T-helper 17 cell (primary cell): Measurements from ENCODE around the gene RNF208. TPM values are rescaled to one million over a fixed set of nuclear protein-coding genes. Genes with fewer than 3 reads are reported as not detected.
A peak's percentile ranks its signal among the peaks of the same experiment; 100 is the strongest.

ENCODE experiments used
- ATAC-seq: fragments of 150-1000 bp; cut with Tn5 transposase; 2 replicates; pipeline ENCODE4 v1.10.0; 2021; ENCODE audit warnings: mild to moderate bottlenecking, moderate library complexity
- DNase-seq, 3 donors: peaks; one replicate each; pipeline versions ENCODE4 v3.0.0 to v3.0.0-alpha.2; 2020 to 2021
- H3K9me3 ChIP-seq: one replicate; pipeline ENCODE4 v1.7.0; 2013; ENCODE audit warnings: low read length, mild to moderate bottlenecking; ENCODE audit not compliant: control insufficient read depth, poor library complexity, severe bottlenecking
- H3K27ac Mint-ChIP-seq: one replicate; pipeline ENCODE4 v1.8.0; 2022; ENCODE audit warnings: mild to moderate bottlenecking, moderate library complexity, mixed read lengths
- H3K27me3 Mint-ChIP-seq: one replicate; pipeline ENCODE4 v1.8.0; 2022; ENCODE audit warnings: mixed read lengths
- H3K36me3 Mint-ChIP-seq: one replicate; pipeline ENCODE4 v1.8.0; 2022; ENCODE audit warnings: low read depth, mixed read lengths
- H3K4me1 Mint-ChIP-seq: one replicate; pipeline ENCODE4 v1.8.0; 2022; ENCODE audit warnings: mild to moderate bottlenecking, mixed read lengths
- H3K4me3 Mint-ChIP-seq: one replicate; pipeline ENCODE4 v1.8.0; 2022; ENCODE audit warnings: mild to moderate bottlenecking, moderate library complexity, mixed read lengths
- total RNA-seq, 4 donors: library from RNA in 2 of 4; stranded (reverse) in 2 of 4; gene quantifications; one replicate each; pipeline ENCODE4 v1.2.3 and lab custom pipeline; 2022 to 2026

RNF208 gene
- total RNA-seq, 2 donors from 2014 or later, result 1.2 to 5.3 TPM

GRCh38 chr9:137211532-137211931 lies 10.5 kb downstream of the RNF208 start:
- Mint-ChIP-seq H3K36me3 (peaks cover 5% of the 10 kb centered on the region), H3K4me3 (no peak overlapping the region), H3K27me3 (no peaks in the 10 kb centered on the region), H3K4me1 (peaks cover 12% of the 10 kb centered on the region), H3K27ac (peak overlapping the region; percentile 68)
- DNase-seq, result no peak
- no peak for ATAC-seq
- H3K9me3 ChIP-seq, result no peaks in the 10 kb centered on the region

- peaks cover 29% of the 10 kb centered on the region for H3K4me1 Mint-ChIP-seq
- ATAC-seq (no peak), DNase-seq (no peak)
- peak overlapping the region; percentile 91 for H3K4me3 Mint-ChIP-seq
- H3K27me3 Mint-ChIP-seq, result no peaks in the 10 kb centered on the region
- no peaks in the 10 kb centered on the region for H3K9me3 ChIP-seq
- H3K27ac Mint-ChIP-seq, result peak overlapping the region; percentile 93
- H3K36me3 Mint-ChIP-seq, result peaks cover 5% of the 10 kb centered on the region
These were observed 15.4 kb downstream of the RNF208 start for GRCh38 chr9:137206602-137207001.

DNA sequence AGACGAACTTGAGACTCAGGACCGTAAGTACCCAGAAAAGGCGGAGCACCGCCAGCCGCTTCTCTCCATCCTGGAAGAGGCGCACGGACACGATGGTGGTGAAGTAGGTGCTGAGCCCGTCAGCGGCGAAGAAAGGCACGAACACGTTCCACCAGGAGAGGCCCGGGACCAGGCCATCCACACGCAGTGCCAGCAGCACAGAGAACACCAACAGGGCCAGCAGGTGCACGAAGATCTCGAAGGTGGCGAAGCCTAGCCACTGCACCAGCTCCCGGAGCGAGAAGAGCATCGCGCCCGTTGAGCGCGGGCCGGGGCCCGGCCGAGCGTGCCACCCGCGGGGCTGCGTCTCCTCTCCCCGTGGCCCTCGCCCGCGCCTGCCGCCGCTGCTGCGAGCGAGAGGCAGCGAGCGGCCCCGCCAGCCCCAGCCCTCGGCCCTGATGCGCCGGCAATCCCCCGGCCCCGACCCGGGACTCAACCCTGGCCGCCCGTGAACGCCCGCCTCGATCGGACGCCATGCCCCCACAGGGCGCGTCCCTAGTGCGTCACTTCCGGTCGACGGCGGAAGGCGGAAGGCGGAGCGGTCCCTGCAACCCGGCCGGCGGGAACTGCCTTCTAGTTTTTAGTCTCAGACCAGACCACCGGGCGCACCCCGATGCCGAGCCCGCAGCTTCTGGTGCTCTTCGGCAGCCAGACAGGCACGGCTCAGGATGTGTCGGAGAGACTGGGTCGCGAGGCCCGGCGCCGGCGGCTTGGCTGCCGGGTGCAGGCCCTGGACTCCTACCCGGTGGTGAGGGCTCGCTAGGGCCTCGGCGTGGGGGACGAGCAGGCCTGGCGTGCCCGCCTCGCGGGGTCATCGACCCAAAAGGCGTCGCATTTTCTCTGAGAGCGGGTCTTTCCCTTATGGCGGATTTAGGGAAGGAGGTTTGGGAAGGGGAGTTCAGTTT lies 16.6 kb downstream of the RNF208 start, which contains the start of the genes NDOR1 and TMEM203:
Gene NDOR1, plus strand, starts transcription at position 575 of the 944 bp plus-strand sequence. Its CDS starts 78 bp downstream, at position 653.
Gene TMEM203, minus strand, starts transcription at position 523 of the 944 bp plus-strand sequence. Its CDS starts 234 bp downstream, at position 289.
- peaks cover 5% of the 10 kb centered on the region for H3K36me3 Mint-ChIP-seq
- ATAC-seq, result peak; percentile 53
- DNase-seq, result peak; percentile 86 to 93 (median 88)
- no peaks in the 10 kb centered on the region for H3K9me3 ChIP-seq
- H3K4me3 Mint-ChIP-seq, result peak within 1 kb of the TSS; percentile 91
- H3K27ac Mint-ChIP-seq, result peak within 1 kb of the TSS; percentile 93
- H3K27me3 Mint-ChIP-seq, result no peaks in the 10 kb centered on the region
- H3K4me1 Mint-ChIP-seq, result peaks cover 36% of the 10 kb centered on the region

DNA sequence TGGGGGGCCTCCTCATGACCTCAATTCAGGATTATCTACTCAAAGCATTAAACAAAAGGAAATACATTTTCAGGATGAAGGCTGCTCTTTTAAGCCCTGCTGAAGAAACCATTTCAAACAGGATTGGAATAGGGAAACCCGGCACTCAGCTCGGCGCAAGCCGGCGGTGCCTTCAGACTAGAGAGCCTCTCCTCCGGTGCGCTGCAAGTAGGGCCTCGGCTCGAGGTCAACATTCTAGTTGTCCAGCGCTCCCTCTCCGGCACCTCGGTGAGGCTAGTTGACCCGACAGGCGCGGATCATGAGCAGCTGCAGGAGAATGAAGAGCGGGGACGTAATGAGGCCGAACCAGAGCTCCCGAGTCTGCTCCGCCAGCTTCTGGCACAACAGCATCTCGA lies 17.3 kb downstream of the RNF208 start:
- Mint-ChIP-seq H3K4me3 (peak overlapping the region; percentile 91), H3K27ac (peak overlapping the region; percentile 93), H3K4me1 (peaks cover 36% of the 10 kb centered on the region), H3K36me3 (peaks cover 5% of the 10 kb centered on the region), H3K27me3 (no peaks in the 10 kb centered on the region)
- DNase-seq, result no peak
- H3K9me3 ChIP-seq, result no peaks in the 10 kb centered on the region
- ATAC-seq, result no peak

DNA sequence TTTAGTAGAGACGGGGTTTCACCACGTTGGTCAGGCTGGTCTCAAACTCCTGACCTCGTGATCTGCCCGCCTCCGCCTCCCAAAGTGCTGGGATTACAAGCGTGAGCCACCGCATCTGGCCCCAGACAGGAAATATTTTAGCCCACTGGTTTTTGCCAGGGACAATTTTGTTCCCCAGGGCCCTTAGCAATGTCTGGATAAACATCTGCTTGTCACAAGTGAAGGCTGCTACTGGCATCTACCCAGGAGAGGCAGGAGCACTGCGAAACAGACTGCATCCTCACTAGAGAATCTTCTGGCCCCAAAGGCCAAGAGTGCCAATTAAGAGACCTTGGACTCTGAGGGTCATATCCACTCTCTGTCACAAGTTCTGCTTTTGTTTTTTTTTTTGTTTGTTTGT lies 19.1 kb downstream of the RNF208 start:
- DNase-seq (no peak), ATAC-seq (no peak)
- H3K36me3 Mint-ChIP-seq, result peaks cover 5% of the 10 kb centered on the region
- peak overlapping the region; percentile 61 for H3K27ac Mint-ChIP-seq
- peaks cover 36% of the 10 kb centered on the region for H3K4me1 Mint-ChIP-seq
- no peaks in the 10 kb centered on the region for H3K9me3 ChIP-seq
- H3K4me3 Mint-ChIP-seq, result no peak overlapping the region
- H3K27me3 Mint-ChIP-seq, result no peaks in the 10 kb centered on the region

- Mint-ChIP-seq H3K4me1 (peaks cover 24% of the 10 kb centered on the region), H3K27ac (peak overlapping the region; percentile 79), H3K36me3 (no peaks in the 10 kb centered on the region), H3K4me3 (peak overlapping the region; percentile 91), H3K27me3 (no peaks in the 10 kb centered on the region)
- H3K9me3 ChIP-seq, result no peaks in the 10 kb centered on the region
- no peak for DNase-seq
- no peak for ATAC-seq
These were observed 20.7 kb downstream of the RNF208 start for GRCh38 chr9:137201205-137201868.

- Mint-ChIP-seq H3K4me3 (peak within 1 kb of the TSS; percentile 91), H3K36me3 (no peaks in the 10 kb centered on the region), H3K27ac (peak within 1 kb of the TSS; percentile 79), H3K27me3 (no peaks in the 10 kb centered on the region), H3K4me1 (peaks cover 19% of the 10 kb centered on the region)
- peak; percentile 97 for ATAC-seq
- DNase-seq, result peak; percentile 96 to 97 (median 96)
- H3K9me3 ChIP-seq, result no peaks in the 10 kb centered on the region
These were observed 21.5 kb downstream of the RNF208 start, which contains the start of gene TPRN for GRCh38 chr9:137200311-137201204. Gene TPRN (minus strand): TSS chr9:137200741. CDS start chr9:137200711, 30 bp downstream.

DNA sequence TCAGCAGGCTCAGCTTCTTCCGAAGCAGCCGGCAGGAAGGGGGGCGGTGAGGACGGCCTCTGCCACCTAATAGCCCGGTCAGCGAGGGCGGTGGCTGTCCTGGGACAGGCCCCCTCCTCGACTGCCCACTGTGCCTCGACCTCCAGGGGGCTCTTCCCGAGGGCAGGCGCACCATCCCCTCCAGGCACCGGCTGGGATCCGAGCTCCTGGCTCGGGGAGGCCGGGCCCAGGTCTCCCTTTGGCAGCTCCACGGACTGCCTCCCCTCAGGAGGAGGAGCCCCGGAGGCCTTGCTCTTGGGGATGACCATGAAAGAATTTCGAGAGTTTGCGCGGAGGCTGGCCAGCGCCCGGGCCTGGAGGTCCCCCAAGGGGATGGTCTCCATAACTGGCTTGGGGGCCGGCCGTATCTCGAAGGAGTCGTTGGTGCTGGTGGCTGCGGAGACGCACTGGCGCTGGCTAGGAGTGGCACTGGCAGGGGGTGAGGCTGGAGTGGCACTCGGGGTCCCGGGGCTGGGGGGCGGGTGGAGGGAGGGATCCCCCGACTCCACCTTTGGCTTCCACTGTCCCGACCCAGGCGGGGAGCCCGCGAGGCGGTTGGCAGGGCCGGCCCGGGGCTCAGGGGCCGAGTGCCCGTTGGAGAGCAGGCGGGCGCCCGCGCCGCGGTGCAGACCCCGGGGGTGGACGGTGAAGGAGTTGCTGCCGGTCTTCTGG lies 22.5 kb downstream of the RNF208 start:
- no peak for ATAC-seq
- no peaks in the 10 kb centered on the region for H3K36me3 Mint-ChIP-seq
- H3K9me3 ChIP-seq, result no peaks in the 10 kb centered on the region
- no peak overlapping the region for H3K27ac Mint-ChIP-seq
- peaks cover 17% of the 10 kb centered on the region for H3K4me1 Mint-ChIP-seq
- no peak for DNase-seq
- no peaks in the 10 kb centered on the region for H3K27me3 Mint-ChIP-seq
- H3K4me3 Mint-ChIP-seq, result peak overlapping the region; percentile 86

- H3K36me3 Mint-ChIP-seq, result no peaks in the 10 kb centered on the region
These were observed 23.1 kb downstream of the RNF208 start for GRCh38 chr9:137198902-137199283.

GRCh38 chr9:137198051-137198901 lies 23.8 kb downstream of the RNF208 start:
- Mint-ChIP-seq H3K36me3 (no peaks in the 10 kb centered on the region), H3K4me3 (peak overlapping the region; percentile 1), H3K27me3 (no peaks in the 10 kb centered on the region), H3K4me1 (peaks cover 16% of the 10 kb centered on the region), H3K27ac (no peak overlapping the region)
- no peaks in the 10 kb centered on the region for H3K9me3 ChIP-seq
- DNase-seq, result no peak
- no peak for ATAC-seq

More at GRCh38 chr9:137198902-137199283, 23.1 kb downstream of the RNF208 start:
- H3K4me1 Mint-ChIP-seq, result peaks cover 16% of the 10 kb centered on the region
- ATAC-seq (no peak), DNase-seq (no peak)
- H3K27me3 Mint-ChIP-seq, result no peaks in the 10 kb centered on the region
- no peak overlapping the region for H3K27ac Mint-ChIP-seq
- H3K4me3 Mint-ChIP-seq, result peak overlapping the region; percentile 1
- no peaks in the 10 kb centered on the region for H3K9me3 ChIP-seq

DNA sequence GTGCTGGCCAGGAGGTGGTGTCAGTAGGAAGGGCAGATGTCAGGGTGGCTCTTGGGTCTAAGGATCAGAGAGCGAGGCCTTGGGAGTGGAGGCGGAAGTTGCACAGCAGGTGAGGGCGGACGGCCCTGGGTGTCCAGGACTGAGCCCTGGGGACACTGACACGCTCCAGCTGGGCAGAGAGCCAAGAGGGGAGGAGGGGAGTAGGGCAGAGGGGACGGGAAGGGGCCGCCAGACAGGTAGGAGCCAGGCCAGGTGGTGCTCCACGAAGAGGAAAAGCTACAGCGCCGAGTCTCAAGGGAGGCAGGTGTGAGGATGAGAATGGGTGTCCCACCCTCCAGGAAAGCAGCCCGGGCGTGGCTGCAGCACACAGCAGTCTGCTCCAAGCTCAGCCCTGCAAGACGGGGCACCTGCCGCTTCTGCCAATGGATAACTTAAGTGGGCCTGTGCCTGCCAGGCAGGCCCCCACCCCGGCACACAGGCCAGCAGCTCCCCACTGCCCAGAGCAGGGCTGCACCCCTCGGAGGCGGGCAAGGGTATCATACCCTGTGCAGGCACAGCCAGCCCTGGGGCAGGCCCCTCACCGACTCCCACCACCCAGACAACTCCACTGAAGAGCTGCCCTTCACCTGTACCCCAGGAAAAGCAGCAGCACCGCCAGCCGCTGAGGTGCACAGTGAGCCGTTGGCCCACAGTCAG lies 26.4 kb downstream of the RNF208 start:
- DNase-seq (no peak), ATAC-seq (no peak)
- no peaks in the 10 kb centered on the region for H3K9me3 ChIP-seq
- Mint-ChIP-seq H3K36me3 (no peaks in the 10 kb centered on the region), H3K27me3 (no peaks in the 10 kb centered on the region), H3K27ac (no peak overlapping the region), H3K4me3 (no peak overlapping the region), H3K4me1 (peaks cover 8% of the 10 kb centered on the region)
